ENCODE results near the gene EEF2KMT. TPM values are rescaled to one million over a fixed set of nuclear protein-coding genes. Genes with fewer than 3 reads are reported as not detected.
"Not testable (repeated sequence)": the region's sequence is repeated elsewhere in the genome, so short reads cannot be mapped to it uniquely, and the experiment has no call there.

Gene EEF2KMT
- total and polyA plus RNA-seq, 2 of the 13 experiments (the other 11 are each of a cell fraction or from before 2014, with no cell fraction given), result 10.7 to 26.9 TPM

DNA sequence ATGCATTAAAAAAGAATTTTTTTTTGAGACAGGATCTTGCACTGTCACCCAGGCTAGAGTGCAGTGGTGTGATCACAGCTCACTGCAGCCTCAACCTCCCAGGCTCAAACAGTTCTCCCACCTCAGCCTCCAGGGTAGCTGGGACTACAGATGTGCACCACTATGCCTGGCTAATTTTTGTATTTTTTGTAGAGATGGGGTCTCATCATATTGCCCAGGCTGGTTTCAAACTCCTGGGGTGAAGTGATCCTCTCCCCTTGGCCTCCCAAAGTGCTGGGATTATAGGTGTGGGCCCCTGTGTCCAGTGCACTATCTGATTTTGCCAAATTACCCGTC, 47.0 kb upstream of the EEF2KMT start:
- H4K20me1 ChIP-seq (ENCODE audit: insufficient read depth, low read length); H2AFZ ChIP-seq (ENCODE audit: low read length); H3K79me2 ChIP-seq (ENCODE audit: insufficient read depth, low read length); in situ Hi-C loops (cut with HindIII; ENCODE audit: extremely low pct_ligation_motif_present, low pct_unique_long_range_greater_than_20kb); H3K27me3 ChIP-seq (ENCODE audit: control insufficient read depth in 1 of 2, insufficient read depth in 2 of 2, low read length in 2 of 2); ATAC-seq; CTCF ChIA-PET (ENCODE audit: low intra/inter-chr PET ratio, low total read pairs); H3K36me3 ChIP-seq (replicated peaks in 1 of 2; ENCODE audit: control insufficient read depth in 1 of 2, insufficient read depth in 2 of 2, low read length in 2 of 2); FAIRE-seq; BruUV-seq (replicated peaks); H3K9me3 ChIP-seq (ENCODE audit: low read length); H3K4me3 ChIP-seq (replicated peaks in 1 of 3; ENCODE audit: insufficient read depth in 1 of 3, low read depth in 2 of 3, low read length in 3 of 3); DNase-seq (ENCODE audit: low spot score): not testable (repeated sequence)
- POLR2A ChIA-PET, result interaction anchor here (1.0 to 1.7 kb wide), 2 partner anchors 10 to 46 kb away, joined by 9 read pairs; partner anchors contain the start of gene EEF2KMT
- no CpG with 5 or more reads among the region's 1 CpG for WGBS (ENCODE audit: low lambda C conversion rate)
- H3K4me2 ChIP-seq (ENCODE audit: low read depth, low read length), result peak overlapping the region; percentile 48
- peak overlapping the region; percentile 60 for H3K27ac ChIP-seq (ENCODE audit: extremely low read length, insufficient read depth, low read length)
- intact Hi-C loops (cut with micrococcal nuclease; ENCODE audit: unreplicated experiment), result loop anchor here (1.0 kb wide), 2 partner anchors 24 to 46 kb away; no protein-coding TSS in a partner anchor
- H3K4me1 ChIP-seq (ENCODE audit: insufficient read depth, low read length), result peaks cover 46% of the 10 kb centered on the region
- peak overlapping the region; percentile 24; the same call in 1 of the 2 replicates for H3K9ac ChIP-seq (ENCODE audit: insufficient read depth, low read depth, low read length)
- peak; percentile 27; the same call in 1 of the 2 replicates for TF ChIP-seq ZNF615 (CRISPR knock-in tag; IDR thresholded peaks at IDR 0.05; ENCODE audit: borderline replicate concordance)
- peak; percentile 82; the same call in 1 of the 2 replicates for TF ChIP-seq ADNP (CRISPR knock-in tag; IDR thresholded peaks at IDR 0.05)
- TF ChIP-seq ESRRA (CRISPR knock-in tag; IDR thresholded peaks at IDR 0.05; ENCODE audit: low read depth), result 0 out of 2 replicates have a peak, but pooled peaks have one; percentile 7
- 0 out of 2 replicates have a peak, but pooled peaks have one; percentile 17 for TF ChIP-seq SPEN (CRISPR knock-in tag; IDR thresholded peaks at IDR 0.05; ENCODE audit: low read depth)
- peak; percentile 93 for TF ChIP-seq ZNF629 (CRISPR knock-in tag; conservative IDR thresholded peaks at IDR 0.05)
- 0 out of 2 replicates have a peak, but pooled peaks have one; percentile 27 for TF ChIP-seq CHD4 (IDR thresholded peaks at IDR 0.05; ENCODE audit: borderline replicate concordance, low read length)
- TF ChIP-seq, protein P1, sequence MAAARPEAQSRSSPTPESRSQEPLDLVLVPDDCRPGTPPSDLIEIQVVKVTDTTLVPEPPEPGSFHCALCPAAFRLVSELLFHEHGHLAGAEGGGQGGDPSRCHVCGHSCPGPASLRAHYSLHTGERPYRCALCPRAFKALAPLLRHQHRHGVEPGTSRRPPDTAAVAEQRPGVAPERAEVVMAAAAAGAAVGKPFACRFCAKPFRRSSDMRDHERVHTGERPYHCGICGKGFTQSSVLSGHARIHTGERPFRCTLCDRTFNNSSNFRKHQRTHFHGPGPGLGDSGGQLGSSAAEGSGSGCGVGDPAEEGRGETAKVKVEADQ (CRISPR knock-in tag; IDR thresholded peaks at IDR 0.05; ENCODE audit: borderline replicate concordance), result 0 out of 2 replicates have a peak, but pooled peaks have one; percentile 28
- TF ChIP-seq, protein P2, sequence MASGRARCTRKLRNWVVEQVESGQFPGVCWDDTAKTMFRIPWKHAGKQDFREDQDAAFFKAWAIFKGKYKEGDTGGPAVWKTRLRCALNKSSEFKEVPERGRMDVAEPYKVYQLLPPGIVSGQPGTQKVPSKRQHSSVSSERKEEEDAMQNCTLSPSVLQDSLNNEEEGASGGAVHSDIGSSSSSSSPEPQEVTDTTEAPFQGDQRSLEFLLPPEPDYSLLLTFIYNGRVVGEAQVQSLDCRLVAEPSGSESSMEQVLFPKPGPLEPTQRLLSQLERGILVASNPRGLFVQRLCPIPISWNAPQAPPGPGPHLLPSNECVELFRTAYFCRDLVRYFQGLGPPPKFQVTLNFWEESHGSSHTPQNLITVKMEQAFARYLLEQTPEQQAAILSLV (CRISPR knock-in tag; IDR thresholded peaks at IDR 0.05; ENCODE audit: borderline replicate concordance), result 0 out of 2 replicates have a peak, but pooled peaks have one; percentile 41
- 0 out of 2 replicates have a peak, but pooled peaks have one; percentile 10 for TF ChIP-seq TBX2 (CRISPR knock-in tag; IDR thresholded peaks at IDR 0.05; ENCODE audit: borderline replicate concordance)
- TF ChIP-seq RCOR2 (CRISPR knock-in tag; IDR thresholded peaks at IDR 0.05), result 0 out of 2 replicates have a peak, but pooled peaks have one; percentile 5
- 0 out of 2 replicates have a peak, but pooled peaks have one; percentile 36 for TF ChIP-seq BRCA1 (CRISPR knock-in tag; IDR thresholded peaks at IDR 0.05)
- TF ChIP-seq, protein P3, sequence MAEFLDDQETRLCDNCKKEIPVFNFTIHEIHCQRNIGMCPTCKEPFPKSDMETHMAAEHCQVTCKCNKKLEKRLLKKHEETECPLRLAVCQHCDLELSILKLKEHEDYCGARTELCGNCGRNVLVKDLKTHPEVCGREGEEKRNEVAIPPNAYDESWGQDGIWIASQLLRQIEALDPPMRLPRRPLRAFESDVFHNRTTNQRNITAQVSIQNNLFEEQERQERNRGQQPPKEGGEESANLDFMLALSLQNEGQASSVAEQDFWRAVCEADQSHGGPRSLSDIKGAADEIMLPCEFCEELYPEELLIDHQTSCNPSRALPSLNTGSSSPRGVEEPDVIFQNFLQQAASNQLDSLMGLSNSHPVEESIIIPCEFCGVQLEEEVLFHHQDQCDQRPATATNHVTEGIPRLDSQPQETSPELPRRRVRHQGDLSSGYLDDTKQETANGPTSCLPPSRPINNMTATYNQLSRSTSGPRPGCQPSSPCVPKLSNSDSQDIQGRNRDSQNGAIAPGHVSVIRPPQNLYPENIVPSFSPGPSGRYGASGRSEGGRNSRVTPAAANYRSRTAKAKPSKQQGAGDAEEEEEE (CRISPR knock-in tag; IDR thresholded peaks at IDR 0.05; ENCODE audit: borderline replicate concordance), result peak; percentile 93; the same call in 1 of the 2 replicates
- TF ChIP-seq YY1 (IDR thresholded peaks at IDR 0.05; ENCODE audit: insufficient read depth, insufficient replicate concordance, low read depth, low read length), result peak; percentile 0
- peak; percentile 3; the same call in 1 of the 2 replicates for TF ChIP-seq PITX1 (CRISPR knock-in tag; IDR thresholded peaks at IDR 0.05)
- TF ChIP-seq NCOR1 (IDR thresholded peaks at IDR 0.05; ENCODE audit: borderline replicate concordance, low read length), result peak; percentile 15; the same call in 1 of the 2 replicates
- TF ChIP-seq STAG1 (CRISPR knock-in tag; IDR thresholded peaks at IDR 0.05), result peak; percentile 0; the same call in 1 of the 2 replicates
- TF ChIP-seq ZNF614 (CRISPR knock-in tag; IDR thresholded peaks at IDR 0.05; ENCODE audit: borderline replicate concordance), result peak; percentile 6; the same call in 1 of the 2 replicates
- TF ChIP-seq, protein P4, sequence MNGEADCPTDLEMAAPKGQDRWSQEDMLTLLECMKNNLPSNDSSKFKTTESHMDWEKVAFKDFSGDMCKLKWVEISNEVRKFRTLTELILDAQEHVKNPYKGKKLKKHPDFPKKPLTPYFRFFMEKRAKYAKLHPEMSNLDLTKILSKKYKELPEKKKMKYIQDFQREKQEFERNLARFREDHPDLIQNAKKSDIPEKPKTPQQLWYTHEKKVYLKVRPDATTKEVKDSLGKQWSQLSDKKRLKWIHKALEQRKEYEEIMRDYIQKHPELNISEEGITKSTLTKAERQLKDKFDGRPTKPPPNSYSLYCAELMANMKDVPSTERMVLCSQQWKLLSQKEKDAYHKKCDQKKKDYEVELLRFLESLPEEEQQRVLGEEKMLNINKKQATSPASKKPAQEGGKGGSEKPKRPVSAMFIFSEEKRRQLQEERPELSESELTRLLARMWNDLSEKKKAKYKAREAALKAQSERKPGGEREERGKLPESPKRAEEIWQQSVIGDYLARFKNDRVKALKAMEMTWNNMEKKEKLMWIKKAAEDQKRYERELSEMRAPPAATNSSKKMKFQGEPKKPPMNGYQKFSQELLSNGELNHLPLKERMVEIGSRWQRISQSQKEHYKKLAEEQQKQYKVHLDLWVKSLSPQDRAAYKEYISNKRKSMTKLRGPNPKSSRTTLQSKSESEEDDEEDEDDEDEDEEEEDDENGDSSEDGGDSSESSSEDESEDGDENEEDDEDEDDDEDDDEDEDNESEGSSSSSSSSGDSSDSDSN (CRISPR knock-in tag; IDR thresholded peaks at IDR 0.05), result 0 out of 2 replicates have a peak, but pooled peaks have one; percentile 6
